Measurements from ENCODE around the gene SEMA5A.

Gene SEMA5A

DNA sequence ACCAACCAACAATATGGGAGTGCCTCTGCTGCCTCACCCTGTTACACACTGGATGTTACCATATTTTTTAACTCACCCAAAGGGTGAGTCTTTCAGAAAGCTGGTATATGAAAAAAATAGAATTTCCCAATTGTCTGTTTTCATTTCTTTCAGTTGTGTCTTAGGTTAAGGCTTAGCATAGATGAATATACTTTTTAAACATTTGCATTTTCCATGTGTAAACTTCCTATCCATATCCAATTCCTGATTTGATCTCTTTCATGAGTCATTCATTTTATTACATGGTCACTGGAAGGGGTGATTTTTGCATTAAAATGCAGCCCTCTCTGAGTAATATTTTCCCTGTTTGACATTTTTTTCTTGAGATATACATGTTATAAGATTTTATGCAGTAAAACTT lies 406.5 kb downstream of the SEMA5A start:
- TF ChIP-seq, protein P1, sequence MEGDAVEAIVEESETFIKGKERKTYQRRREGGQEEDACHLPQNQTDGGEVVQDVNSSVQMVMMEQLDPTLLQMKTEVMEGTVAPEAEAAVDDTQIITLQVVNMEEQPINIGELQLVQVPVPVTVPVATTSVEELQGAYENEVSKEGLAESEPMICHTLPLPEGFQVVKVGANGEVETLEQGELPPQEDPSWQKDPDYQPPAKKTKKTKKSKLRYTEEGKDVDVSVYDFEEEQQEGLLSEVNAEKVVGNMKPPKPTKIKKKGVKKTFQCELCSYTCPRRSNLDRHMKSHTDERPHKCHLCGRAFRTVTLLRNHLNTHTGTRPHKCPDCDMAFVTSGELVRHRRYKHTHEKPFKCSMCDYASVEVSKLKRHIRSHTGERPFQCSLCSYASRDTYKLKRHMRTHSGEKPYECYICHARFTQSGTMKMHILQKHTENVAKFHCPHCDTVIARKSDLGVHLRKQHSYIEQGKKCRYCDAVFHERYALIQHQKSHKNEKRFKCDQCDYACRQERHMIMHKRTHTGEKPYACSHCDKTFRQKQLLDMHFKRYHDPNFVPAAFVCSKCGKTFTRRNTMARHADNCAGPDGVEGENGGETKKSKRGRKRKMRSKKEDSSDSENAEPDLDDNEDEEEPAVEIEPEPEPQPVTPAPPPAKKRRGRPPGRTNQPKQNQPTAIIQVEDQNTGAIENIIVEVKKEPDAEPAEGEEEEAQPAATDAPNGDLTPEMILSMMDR (IDR thresholded peaks at IDR 0.05): no peak

DNA sequence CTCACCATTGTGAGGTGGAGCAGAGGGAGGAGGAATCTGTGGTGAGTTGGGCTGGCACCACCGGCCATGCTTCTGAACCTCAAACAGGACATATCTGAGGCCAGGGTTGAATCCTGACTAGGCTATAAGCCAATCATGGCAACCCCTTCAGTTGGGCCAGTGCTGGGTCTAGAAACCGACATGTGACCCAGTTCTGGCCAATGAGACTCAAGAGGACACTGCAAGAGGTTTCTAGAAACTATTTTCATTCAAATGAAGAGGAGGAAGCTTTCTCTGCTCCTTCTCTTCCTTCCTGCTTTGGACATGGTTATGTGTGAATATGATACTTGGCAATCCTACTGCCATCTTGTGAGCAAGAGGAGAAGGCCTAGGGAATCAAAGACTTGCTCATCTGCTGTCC lies 417.7 kb downstream of the SEMA5A start:
- Histone ChIP-seq H3K9ac (no peak overlapping the region), H3K4me3 (ENCODE audit: low read depth, low read length) (no peak overlapping the region), H3K36me3 (ENCODE audit: control insufficient read depth, insufficient read depth, low read length) (no peaks in the 10 kb centered on the region), H2AFZ (no peak overlapping the region), H3K27ac (no peak overlapping the region), H3K79me2 (no peaks in the 10 kb centered on the region), H3K27me3 (ENCODE audit: control insufficient read depth, insufficient read depth, low read length) (no peaks in the 10 kb centered on the region), H3K4me2 (ENCODE audit: low read length) (no peak overlapping the region), H3K9me3 (ENCODE audit: control insufficient read depth, low read length) (no peaks in the 10 kb centered on the region), H3K4me1 (no peaks in the 10 kb centered on the region)
- TF ChIP-seq, protein P1 (IDR thresholded peaks at IDR 0.05): no peak

More for the DNA sequence above, 406.5 kb downstream of the SEMA5A start:
- Histone ChIP-seq H3K9ac (no peak overlapping the region), H3K9me3 (ENCODE audit: control insufficient read depth, low read length) (no peaks in the 10 kb centered on the region), H3K4me3 (ENCODE audit: low read depth, low read length) (no peak overlapping the region), H3K4me1 (no peaks in the 10 kb centered on the region), H3K79me2 (no peaks in the 10 kb centered on the region), H3K4me2 (ENCODE audit: low read length) (no peak overlapping the region), H2AFZ (no peak overlapping the region), H3K36me3 (ENCODE audit: control insufficient read depth, insufficient read depth, low read length) (no peaks in the 10 kb centered on the region), H3K27ac (no peak overlapping the region), H3K27me3 (ENCODE audit: control insufficient read depth, insufficient read depth, low read length) (no peaks in the 10 kb centered on the region)

DNA sequence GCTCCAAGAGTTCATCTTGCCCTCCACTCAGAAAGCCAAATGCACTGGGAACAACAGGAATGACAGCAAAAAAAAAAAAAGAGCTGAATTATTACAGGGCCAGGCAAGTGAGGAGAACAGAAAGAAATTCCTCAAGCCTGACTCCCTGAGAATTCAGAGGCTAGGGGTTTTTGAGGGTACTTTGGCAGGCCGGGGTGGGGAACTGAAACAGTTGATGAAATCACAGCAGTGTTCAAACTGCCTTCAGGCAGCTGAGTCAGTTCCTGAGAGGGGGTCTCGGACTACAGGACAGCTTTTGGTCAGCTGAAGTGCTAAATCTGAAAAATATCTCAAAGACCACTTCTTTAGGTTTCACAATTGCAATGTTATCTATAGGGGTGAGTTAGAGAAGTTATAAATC lies 419.4 kb downstream of the SEMA5A start:
- H3K27me3 ChIP-seq (ENCODE audit: control insufficient read depth, insufficient read depth, low read length): no peaks in the 10 kb centered on the region
- H3K4me3 ChIP-seq (ENCODE audit: low read depth, low read length): no peak overlapping the region
- no peaks in the 10 kb centered on the region for H3K79me2 ChIP-seq
- no peaks in the 10 kb centered on the region for H3K9me3 ChIP-seq (ENCODE audit: control insufficient read depth, low read length)
- no peaks in the 10 kb centered on the region for H3K36me3 ChIP-seq (ENCODE audit: control insufficient read depth, insufficient read depth, low read length)
- H3K4me2 ChIP-seq (ENCODE audit: low read length): no peak overlapping the region
- H2AFZ ChIP-seq: no peak overlapping the region
- no peaks in the 10 kb centered on the region for H3K4me1 ChIP-seq
- TF ChIP-seq, protein P1 (IDR thresholded peaks at IDR 0.05): no peak
- no peak overlapping the region for H3K27ac ChIP-seq
- H3K9ac ChIP-seq: no peak overlapping the region

DNA sequence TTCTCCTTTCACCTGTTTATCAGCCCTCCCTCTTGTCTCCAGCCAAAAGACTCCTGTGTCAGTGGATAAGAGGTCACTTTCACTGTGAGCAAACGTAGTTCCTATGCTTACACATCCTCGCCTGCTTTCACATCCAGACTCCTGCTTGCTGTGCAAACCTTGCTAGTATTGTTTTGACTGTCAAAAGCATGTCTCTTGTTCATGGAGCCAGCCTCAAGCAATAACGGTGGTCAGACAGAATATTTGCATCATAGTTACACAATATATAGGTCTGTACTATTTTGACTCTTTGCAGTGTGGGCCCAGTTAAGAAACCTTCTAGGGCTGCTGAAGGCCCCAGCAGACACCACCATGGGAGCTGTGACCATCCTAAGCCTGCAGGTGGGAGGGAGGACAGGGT lies 420.0 kb downstream of the SEMA5A start:
- H3K36me3 ChIP-seq (ENCODE audit: control insufficient read depth, insufficient read depth, low read length): no peaks in the 10 kb centered on the region
- H3K27me3 ChIP-seq (ENCODE audit: control insufficient read depth, insufficient read depth, low read length): no peaks in the 10 kb centered on the region
- no peak overlapping the region for H3K27ac ChIP-seq
- H2AFZ ChIP-seq: no peak overlapping the region
- no peak overlapping the region for H3K9ac ChIP-seq
- H3K4me3 ChIP-seq (ENCODE audit: low read depth, low read length): no peak overlapping the region
- TF ChIP-seq, protein P1 (IDR thresholded peaks at IDR 0.05): no peak
- no peaks in the 10 kb centered on the region for H3K79me2 ChIP-seq
- H3K4me2 ChIP-seq (ENCODE audit: low read length): no peak overlapping the region
- no peaks in the 10 kb centered on the region for H3K9me3 ChIP-seq (ENCODE audit: control insufficient read depth, low read length)
- H3K4me1 ChIP-seq: no peaks in the 10 kb centered on the region

DNA sequence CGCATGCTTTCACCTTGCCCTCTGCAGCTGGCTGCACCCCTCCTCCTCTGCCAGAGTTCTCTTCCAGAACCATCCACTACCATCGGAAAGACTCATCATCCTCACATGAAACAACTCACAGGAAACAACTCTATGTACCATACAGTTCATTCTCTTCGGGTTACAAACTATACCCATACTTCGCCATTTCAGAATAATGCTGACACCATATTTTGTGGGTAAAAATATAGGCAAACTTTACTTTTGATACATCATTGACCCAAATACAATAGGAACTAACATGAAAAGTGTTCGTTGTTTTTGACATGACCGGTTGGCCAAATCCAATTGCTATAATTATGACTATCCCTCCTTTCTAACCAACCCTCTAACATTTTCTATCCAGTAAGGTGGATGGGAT lies 421.0 kb downstream of the SEMA5A start:
- TF ChIP-seq, protein P1 (IDR thresholded peaks at IDR 0.05): no peak
- Histone ChIP-seq H3K79me2 (no peaks in the 10 kb centered on the region), H3K4me3 (ENCODE audit: low read depth, low read length) (no peak overlapping the region), H3K27ac (no peak overlapping the region), H3K36me3 (ENCODE audit: control insufficient read depth, insufficient read depth, low read length) (no peaks in the 10 kb centered on the region), H3K9ac (no peak overlapping the region), H3K4me1 (no peaks in the 10 kb centered on the region), H2AFZ (no peak overlapping the region), H3K9me3 (ENCODE audit: control insufficient read depth, low read length) (no peaks in the 10 kb centered on the region), H3K4me2 (ENCODE audit: low read length) (no peak overlapping the region), H3K27me3 (ENCODE audit: control insufficient read depth, insufficient read depth, low read length) (no peaks in the 10 kb centered on the region)
